ENCODE results near the gene LRP1B.
"Not testable (repeated sequence)": the region's sequence is repeated elsewhere in the genome, so short reads cannot be mapped to it uniquely, and the experiment has no call there.

The LRP1B gene

DNA sequence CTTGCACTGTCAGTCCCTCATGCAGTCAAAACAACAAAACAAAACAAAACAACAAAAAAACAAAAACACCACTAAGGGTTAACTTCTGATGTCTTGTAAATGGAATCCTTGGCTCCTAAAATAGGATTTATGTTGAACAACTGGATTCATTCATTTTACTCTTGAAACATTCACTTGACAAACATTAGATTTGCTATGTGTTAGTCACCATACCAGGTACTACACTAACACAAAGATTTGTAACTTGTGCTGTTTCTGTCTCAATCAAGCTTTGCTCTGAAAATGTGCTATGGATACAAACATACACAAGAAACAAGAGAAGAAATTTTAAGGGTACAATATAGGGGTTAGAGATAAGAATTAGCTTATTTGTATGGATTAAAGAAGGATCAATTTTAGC, 812.8 kb downstream of the LRP1B start:
- no peak for DNase-seq (ENCODE audit: low read depth in 2 of 2)

DNA sequence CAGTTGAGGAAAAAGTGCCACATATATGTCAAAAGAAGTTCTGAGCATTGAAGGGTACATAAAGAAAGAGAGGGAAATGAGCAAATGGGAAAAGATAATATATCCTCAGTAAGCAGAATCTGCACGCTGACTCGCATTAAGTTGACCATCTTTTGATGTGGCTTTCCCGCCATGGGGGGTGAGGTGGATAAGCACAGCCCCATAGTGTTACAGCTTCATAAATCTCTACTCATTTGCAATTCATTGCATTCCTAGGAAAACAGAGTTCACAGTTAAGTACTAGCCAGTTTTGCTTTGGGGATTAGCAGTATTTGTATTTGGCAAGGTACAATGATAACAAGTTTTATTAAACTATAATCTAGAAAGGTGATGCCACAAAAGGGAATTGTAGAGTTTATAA, 814.2 kb downstream of the LRP1B start:
- no peak for DNase-seq (ENCODE audit: low read depth in 2 of 2)

DNA sequence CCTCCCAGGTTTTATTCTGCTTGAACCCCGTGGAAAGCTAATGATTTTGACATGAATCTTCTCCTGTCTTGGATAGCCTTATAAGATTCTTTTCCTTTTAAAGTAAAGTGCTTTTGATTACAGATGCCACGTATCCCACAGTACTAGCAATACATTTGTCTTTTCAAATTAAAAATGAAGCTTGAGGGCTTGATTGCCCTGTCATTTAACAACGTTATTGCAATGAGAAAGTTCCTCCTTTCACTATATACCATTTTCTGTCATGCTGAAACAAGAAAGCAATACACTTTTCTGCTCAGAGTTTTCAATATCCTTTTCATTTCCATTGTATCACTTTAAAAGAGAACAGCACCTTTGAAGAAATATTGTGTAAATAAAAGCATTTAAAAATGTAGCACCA, 814.7 kb downstream of the LRP1B start:
- no peak for DNase-seq (ENCODE audit: low read depth in 2 of 2)

DNA sequence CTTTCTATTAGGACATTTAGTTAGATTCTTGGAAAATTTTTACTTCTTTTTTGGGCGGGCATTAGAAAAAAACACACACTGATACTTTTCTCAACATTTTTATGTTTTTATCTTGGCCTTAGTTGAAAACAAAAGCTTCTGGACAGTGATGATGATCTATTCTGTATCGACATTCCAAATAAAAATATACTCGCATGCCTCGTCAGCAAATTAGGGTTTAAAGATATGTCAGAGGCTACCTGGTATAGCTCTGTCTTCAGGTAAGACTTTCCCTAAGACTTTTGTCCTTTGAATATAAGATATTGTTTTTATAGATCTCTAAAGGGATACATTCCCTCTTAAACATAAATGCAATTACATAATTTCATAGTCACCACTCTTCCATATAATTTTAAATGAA, 816.8 kb downstream of the LRP1B start:
- DNase-seq (ENCODE audit: low read depth in 2 of 2): no peak

DNA sequence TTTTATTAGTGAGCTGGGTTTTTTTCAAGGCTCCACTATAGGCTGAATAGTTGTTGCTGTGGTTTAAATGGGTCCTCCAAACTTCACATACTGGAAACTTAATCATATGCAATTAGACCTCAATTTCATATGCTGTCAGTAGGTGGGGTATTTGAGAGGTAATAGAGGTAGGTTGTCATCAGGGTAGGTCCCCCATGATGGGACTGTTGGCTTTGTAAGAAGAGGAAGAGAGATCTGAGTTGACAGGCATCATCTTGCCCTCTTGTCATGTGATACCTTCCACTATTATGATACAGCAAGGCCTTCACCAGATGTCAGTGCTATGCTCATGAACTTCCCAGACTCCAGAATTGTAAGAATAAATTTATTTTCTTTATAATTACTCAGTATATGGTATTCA, 819.4 kb downstream of the LRP1B start:
- DNase-seq (ENCODE audit: low read depth in 2 of 2): no peak

DNA sequence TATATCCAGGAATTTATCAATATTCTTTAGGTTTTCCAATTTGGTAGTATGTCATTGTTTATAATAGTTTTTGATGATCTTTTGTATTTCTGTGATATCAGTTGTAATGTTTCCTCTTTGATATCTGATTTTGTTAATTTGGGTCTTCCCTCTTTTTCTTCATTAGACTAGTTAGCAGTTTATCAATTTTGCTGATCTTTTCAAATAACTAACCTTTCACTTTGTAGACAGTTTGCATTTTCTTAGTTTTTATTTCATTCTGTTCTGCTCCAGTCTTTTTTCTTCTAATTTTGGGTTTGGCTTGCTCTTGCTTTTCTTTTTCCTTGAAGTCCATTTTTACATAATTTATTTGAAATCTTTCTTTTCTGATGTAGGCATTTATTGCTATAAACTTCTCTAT, 824.4 kb downstream of the LRP1B start:
- DNase-seq (ENCODE audit: low read depth in 2 of 2): no peak

DNA sequence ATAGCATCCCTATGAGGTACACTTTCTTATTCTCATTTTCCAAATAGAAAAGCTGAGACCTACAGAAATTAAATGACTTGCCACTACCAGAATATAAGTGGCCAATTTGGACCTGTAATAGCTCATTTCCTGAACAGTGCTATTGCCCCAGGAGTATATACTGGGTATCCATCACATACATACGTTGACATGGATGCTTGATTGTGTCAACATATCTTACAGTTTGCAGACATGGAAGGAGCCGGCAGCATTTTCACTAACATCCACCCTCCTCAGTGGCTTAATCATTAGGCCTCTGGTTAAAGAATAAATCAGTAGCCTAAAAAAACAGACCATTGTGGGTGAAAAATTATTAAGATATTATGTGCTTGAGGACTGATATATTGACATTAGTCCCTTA, 829.3 kb downstream of the LRP1B start:
- DNase-seq (ENCODE audit: low read depth in 2 of 2): no peak

DNA sequence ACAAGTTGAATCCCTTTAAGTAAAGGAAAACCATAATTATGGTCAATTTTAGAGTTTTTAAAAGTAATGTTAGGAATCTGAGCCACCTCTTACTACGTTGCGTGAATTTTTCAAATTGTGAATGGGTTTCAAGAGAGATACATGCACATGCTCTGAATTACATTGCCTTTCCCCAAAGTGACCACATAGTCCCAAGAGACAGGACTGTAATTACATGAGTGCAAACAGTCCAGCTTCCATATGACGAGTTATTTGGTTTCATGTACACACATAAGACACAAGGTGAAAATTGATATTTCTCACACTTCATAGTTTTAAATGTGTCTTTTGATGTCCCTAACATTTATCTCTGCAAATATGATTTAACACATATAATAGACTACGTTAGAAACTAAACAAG, 850.8 kb downstream of the LRP1B start:
- DNase-seq (ENCODE audit: low read depth in 2 of 2): no peak

DNA sequence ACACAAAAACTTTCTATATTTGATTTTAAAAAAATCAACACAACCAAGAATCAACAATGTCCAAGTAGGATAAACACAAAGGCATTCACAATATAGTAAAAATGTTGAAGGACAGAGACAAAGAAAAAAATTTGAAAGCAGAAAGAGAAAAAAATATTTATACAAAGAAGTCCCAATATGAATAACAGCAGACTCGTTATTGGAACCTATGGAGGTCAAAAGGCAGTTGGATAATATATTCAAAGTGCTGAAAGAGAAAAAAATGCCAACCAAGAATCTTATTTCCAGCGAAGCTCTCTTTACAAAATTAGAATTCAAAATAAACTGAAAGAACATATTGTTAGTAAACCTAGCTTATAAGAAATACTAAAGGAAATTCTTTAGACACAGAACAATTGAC, 859.5 kb downstream of the LRP1B start:
- DNase-seq (ENCODE audit: low read depth in 2 of 2): no peak

DNA sequence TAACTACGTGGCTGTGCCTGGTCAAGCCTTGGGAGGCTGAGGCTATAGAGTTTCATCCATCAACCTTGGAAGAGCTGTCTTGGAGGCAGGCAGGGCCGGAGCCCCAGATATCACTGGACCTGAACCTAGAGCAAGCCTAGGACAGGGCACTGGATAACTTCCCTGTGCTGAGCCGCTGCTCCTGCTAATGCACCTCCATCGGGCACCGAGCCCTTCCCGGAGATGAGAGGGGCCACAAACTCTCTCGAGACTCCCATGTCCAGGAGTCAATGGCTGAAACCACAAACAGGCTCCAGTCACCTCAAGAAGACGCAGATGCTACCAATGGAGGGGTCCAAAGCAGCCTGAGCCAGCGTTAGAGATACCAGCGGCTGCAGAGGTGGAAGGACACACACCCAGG, 866.0 kb downstream of the LRP1B start:
- DNase-seq (ENCODE audit: low read depth in 2 of 2): no peak

DNA sequence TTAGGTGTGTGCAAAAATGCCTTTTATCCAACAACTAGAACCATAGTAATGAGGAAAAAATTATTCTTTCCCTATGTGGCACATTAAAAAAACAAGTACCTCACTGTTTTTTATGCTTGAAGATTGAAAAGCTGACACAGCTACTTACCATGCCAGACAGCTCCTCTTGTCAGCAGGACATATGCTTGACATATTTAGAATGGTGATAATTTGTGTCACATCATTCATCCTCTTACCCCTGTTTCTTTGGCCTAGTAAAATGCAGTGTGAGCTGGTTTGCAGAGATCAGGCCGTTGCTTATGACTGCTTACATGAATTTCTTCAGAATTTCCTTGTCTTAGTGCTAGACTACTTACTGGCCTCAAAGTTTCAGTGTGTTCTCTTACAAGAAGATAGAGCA, 869.9 kb downstream of the LRP1B start:
- DNase-seq (ENCODE audit: low read depth in 2 of 2): no peak

DNA sequence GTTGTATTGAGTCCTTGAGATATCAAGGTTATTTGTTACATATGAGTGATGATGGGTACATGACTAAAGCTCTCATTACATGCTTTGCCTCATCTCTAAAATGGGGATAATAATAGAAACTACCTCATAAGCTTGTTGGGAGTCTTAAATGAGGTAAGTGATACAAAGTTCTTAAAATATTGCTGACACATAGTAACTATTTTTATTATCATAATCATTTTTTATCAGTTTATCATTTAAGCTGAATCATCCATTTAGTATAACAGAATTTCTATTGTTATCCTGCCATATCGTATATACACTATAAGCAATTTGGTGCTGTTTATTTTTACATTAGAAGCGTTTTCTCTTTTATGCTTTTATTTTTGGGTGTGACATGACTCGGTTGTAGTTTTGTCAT, 871.1 kb downstream of the LRP1B start:
- no peak for DNase-seq (ENCODE audit: low read depth in 2 of 2)

DNA sequence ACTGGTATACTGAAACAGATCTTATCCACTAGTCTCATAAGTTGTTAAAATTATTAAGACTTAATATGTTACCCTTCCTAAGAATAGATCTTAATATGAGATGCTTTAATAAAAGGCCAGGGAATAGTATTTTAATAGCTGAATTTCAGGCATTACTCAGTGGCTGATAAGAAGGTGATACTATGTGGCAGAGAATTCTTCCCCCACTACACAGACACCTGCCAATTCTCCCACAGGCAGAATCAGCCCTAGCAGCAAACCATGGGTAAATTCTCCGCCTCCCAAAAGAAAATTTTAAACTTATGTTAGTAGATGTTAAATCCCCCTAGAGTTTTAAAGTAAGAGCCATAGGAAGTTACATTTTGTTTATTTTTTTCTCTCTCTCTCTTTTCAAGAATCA, 888.8 kb downstream of the LRP1B start:
- no peak for DNase-seq (ENCODE audit: low read depth in 2 of 2)

DNA sequence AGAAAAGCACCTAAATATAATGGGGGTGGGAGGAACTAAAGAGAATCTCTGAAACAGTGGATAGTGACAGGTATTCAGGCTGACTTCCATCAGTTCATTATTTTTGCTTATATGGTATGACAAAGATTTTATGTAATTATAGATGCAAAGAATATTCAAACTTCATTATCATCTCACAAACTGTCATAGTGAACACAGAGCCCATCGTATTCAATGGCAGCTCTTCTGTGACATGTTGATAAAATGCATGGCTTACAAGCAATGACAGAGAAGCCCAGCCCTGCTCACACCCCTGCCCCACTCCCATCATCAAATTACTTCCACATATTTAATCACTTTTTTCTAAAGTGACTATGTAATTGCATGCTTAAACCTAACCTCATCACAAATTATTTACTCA, 904.3 kb downstream of the LRP1B start:
- no peak for DNase-seq (ENCODE audit: low read depth in 2 of 2)

DNA sequence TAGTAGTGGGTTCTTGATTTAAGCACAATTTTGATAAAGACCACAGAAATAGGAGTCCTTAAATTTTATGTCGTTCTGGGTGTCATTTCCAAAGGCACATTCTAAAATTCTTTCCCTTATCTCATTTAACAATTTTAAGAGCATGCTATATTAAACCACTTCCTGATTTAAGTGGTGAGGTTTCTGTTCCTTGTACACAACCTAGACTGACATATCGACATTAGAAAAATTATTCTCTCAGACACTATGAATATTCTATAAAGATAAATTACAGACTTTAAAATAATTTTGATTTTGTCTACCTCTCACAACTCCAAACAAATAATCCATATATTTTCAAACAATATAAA, 923.8 kb downstream of the LRP1B start:
- DNase-seq (ENCODE audit: low read depth in 2 of 2): no peak

DNA sequence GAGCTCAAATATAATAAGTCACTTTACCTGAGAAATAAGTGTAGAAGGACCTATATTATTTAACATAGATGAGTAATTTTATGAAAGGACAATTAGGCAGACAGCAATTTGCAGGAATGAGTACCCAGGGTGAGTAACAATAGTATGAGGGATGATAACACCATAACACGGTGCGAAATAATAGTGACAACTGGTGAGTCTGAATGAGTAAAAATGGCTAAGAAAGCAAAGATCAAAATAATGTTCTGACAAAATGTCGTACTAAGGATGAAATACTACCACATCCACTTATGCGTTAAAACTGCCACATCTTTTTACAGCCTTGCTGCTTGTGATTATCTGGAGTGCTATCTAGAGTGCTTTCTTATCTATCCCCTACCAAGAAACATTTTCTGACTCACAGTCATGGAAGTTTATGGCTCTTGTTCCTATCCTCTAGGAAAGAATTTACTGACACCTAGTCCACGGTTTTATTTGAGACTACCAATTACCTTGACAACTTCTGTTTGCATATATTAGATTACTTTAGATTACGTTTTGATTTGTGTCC, 929.7 kb downstream of the LRP1B start:
- DNase-seq (ENCODE audit: low read depth in 2 of 2): no peak

DNA sequence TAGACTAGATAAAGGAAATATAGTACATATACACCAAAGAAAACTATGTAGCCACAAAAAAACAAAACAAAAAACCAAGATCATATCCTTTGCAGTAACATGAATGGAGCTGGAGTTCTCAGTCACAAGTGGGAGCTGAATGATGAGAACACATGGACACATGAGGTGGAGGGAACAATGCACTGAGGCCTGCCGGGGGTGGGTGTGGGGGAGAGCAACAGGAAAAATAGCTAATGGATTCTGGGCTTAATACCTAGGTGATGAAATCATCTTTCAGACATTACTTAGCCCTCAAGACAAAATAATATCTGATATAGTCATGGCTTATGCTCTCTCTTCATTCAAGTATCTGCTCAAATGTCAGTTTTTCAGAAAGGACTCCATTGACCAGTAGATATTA, 930.6 kb downstream of the LRP1B start:
- DNase-seq (ENCODE audit: low read depth in 2 of 2): no peak

DNA sequence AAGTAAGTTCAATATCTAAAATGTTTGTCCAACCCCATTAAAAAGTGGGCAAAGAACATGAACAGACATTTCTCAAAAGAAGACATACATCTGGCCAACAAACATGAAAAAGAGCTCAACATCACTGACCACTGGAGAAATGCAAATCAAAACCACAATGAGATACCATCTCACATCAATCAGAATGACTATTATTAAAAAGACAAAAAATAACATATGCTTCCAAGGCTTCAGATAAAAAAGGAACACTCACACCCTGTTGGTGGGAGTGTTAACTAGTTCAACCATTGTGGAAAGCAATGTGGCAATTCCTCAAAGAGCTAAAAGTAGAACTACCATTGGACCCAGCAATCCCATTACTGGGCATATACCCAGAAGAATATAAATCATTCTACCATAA, 931.1 kb downstream of the LRP1B start:
- no peak for DNase-seq (ENCODE audit: low read depth in 2 of 2)

DNA sequence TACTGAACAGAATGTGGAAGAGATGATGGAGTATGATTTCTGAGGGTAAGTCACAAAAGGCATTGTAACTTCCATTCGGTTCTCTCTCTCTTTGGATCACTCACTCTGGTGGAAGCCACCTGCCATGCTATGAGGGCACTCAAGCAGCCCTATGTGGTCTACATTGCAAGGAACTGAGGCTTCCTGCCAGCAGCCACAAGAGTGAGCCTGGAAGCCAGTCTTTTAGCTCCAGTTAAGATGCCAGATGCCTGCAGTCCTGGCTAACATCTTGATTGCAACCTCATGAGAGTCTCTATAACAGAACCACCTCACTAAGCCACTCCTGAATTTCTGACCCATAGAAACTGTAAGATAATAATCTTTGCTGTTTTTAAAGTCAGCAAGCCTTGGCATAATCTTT, 935.7 kb downstream of the LRP1B start:
- DNase-seq (ENCODE audit: low read depth in 2 of 2): no peak

DNA sequence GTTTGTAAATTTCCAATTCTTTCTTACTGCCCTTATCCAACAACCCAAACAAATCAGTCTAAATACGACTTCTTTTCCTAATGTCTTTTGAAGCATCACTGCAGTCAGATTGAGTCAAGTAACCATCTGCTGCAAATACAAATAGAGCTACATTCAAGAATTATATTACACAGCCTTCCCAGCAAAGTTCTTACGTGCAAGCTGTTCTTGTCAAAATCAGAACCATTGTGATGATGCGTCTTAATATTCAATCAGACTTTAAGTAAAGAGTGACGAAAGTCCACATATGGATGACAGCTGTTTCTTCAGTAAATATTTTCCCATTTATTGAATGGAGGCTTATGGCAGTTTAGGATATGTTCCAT, 943.8 kb downstream of the LRP1B start:
- no peak for DNase-seq (ENCODE audit: low read depth in 2 of 2)

DNA sequence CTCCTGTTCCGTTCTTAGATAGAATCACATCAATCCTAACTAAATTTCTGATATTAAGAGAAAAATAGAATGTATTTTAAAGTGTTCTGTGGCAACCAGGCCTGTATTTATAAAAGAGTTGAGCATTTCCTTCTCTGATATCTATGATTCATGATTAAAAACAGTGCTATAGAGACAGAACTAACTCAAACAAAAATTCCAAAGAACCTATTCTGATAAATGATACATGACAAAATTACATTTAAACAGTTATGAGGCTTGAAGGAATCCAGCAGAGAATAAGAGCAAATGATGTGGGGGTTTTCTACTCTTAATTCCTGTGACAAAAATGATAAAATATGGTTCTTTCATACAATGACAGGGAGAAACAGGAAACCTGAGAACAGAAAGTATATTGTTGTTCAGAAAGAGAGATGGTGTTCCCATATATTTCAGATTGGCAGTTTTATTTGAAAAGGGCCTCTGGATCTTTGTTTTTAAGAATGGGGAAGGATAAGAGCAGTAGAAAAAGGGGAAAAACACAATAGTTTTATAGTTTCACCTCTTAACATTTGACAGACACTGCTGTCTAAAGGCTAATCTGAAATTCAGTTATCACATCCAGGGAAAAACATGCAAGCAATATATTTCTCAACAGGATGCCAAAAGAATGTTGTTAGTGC, 944.3 kb downstream of the LRP1B start:
- DNase-seq (ENCODE audit: low read depth in 2 of 2): no peak

DNA sequence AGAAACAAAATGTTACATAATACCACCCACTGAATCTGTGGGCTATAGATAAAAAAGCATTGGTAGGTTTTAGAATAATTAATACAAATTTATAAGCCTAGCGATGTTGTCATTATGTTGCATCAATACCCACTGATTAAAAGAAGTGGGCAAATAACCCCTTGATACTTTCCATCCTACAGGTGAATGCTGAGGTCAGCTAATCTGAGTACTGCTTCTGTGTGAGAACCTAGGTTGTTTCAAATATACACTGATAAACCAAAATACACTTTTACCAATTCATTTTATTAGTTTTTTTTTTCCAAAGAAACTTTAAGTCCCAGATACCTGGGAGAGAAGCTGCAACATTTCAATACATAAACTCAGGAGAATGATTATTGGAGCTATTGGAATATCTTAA, 948.6 kb downstream of the LRP1B start:
- DNase-seq (ENCODE audit: low read depth in 2 of 2): no peak

DNA sequence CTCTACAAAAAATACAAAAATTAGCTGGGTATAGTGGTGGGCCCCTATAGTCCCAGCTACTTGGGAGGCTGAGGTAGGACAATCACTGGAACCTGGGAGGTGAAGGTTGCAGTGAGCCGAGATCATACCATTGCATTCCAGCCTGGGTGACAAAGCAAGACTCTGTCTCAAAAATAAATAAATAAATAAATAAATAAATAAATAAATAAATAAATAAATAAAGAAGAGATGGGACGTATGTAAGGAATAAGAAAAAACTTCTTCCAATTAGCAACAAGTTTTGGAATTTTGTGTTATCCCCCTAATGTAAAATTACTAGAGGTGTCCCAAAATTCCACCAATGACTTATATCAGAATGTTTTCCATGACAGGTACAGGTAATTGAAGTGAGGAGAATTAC, 961.7 kb downstream of the LRP1B start:
- DNase-seq (ENCODE audit: low read depth in 2 of 2): not testable (repeated sequence)

DNA sequence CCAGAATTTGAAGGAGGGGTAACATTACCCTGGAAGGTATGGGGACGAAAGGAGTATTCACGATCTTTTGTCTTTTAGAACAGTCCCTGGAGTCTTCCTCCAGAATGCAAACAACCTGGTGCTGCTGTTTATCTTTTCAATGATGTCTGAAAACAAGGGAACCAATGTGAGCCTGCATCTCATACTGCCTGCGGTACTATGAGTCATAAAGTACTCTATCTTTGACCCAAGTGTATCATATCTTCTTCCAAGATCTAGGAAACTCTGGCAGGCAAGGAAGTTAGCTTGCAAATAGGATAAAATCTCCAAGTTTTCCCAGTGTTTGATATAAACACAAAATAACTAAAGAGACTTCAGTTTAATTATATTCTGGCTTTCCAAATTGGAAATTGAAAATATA, 968.5 kb downstream of the LRP1B start:
- DNase-seq (ENCODE audit: low read depth in 2 of 2): no peak

Data from activated CD8-positive, alpha-beta memory T cell treated with anti-CD3 and anti-CD28 coated beads for 4 hours (primary cell).